ENCODE data around the gene S100A1. TPM values are rescaled to one million over a fixed set of nuclear protein-coding genes. Genes with fewer than 3 reads are reported as not detected.

S100A1 gene
- total RNA-seq, 1 donor from 2014 or later = not detected

DNA sequence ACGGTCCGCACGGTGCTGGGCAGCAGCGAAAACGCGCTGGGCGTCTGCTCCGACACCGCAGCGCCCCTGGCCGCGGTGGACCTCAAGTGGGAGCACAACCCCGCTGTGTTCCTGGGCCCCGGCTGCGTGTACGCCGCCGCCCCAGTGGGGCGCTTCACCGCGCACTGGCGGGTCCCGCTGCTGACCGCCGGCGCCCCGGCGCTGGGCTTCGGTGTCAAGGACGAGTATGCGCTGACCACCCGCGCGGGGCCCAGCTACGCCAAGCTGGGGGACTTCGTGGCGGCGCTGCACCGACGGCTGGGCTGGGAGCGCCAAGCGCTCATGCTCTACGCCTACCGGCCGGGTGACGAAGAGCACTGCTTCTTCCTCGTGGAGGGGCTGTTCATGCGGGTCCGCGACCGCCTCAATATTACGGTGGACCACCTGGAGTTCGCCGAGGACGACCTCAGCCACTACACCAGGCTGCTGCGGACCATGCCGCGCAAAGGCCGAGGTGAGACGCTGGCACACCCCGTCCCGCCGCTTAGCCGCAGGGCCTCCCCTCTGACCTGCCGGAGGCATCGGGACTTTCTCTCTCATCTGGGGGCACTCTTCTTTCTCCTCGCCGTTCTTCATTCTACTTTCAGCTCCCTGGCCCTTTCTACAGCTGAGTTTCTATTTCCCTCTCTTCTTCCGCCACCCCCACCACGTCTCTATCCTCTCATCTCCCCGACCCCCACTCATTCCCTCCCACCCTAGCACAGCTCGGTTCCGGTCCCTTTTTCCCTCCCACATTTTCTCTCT, 51.3 kb downstream of the S100A1 start:
- TF ChIP-seq, protein P1, sequence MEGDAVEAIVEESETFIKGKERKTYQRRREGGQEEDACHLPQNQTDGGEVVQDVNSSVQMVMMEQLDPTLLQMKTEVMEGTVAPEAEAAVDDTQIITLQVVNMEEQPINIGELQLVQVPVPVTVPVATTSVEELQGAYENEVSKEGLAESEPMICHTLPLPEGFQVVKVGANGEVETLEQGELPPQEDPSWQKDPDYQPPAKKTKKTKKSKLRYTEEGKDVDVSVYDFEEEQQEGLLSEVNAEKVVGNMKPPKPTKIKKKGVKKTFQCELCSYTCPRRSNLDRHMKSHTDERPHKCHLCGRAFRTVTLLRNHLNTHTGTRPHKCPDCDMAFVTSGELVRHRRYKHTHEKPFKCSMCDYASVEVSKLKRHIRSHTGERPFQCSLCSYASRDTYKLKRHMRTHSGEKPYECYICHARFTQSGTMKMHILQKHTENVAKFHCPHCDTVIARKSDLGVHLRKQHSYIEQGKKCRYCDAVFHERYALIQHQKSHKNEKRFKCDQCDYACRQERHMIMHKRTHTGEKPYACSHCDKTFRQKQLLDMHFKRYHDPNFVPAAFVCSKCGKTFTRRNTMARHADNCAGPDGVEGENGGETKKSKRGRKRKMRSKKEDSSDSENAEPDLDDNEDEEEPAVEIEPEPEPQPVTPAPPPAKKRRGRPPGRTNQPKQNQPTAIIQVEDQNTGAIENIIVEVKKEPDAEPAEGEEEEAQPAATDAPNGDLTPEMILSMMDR (IDR thresholded peaks at IDR 0.05) = peak in 2 of 3 experiments; percentile 13 to 32
- Histone ChIP-seq H3K9me3 (no peaks in the 10 kb centered on the region), H3K27ac (peak overlapping the region; percentile 88 to 96), H3K4me1 (peaks cover 5 to 13% of the 10 kb centered on the region in 2 donors), H3K27me3 (no peaks in the 10 kb centered on the region), H3K4me3 (peak overlapping the region; percentile 81 to 92), H3K36me3 (peaks cover 20 to 26% of the 10 kb centered on the region in 2 donors)
- no peak for DNase-seq (ENCODE audit: low spot score in 2 of 2)
- intact Hi-C loops (cut with DNase I) = loop anchor here (2.0 to 5.0 kb wide), 2 partner anchors 17 to 308 kb away; partner anchors contain the start of gene RAB13

DNA sequence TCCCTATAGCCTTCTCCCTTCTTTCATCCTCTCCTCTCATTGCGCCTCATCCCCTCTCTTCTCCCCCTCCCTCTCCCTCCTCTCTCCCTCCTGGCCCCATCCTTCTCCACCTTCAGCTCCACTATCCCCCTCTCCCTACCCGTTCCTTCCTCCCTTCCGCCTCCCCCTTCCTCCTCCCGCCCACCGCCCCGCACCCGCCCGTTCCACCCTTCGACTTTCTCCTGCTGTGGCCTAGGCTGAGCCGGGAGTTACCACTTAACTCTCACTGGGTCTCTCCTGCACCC, 51.8 kb downstream of the S100A1 start:
- Histone ChIP-seq H3K4me1 (peaks cover 5 to 17% of the 10 kb centered on the region in 2 donors), H3K9me3 (no peaks in the 10 kb centered on the region), H3K27me3 (no peaks in the 10 kb centered on the region), H3K36me3 (peaks cover 20 to 31% of the 10 kb centered on the region in 2 donors), H3K4me3 (peak overlapping the region; percentile 81 to 92), H3K27ac (peak overlapping the region; percentile 88 to 96)
- no peak for DNase-seq (ENCODE audit: low spot score in 2 of 2)
- TF ChIP-seq, protein P1 (IDR thresholded peaks at IDR 0.05) = no peak
- intact Hi-C loops (cut with DNase I) = loop anchor here (2.0 kb wide), 1 partner anchor 17 kb away; no protein-coding TSS in a partner anchor

Other genes starting within 250 kb of the S100A1 start
- 33.5 TPM for gene S100A8, start 237.4 kb upstream of the S100A1 start, total RNA-seq
- gene S100A7A, start 211.9 kb upstream of the S100A1 start, total RNA-seq = not detected
- not detected for gene S100A7, start 167.8 kb upstream of the S100A1 start, total RNA-seq
- gene S100A6, start 92.4 kb upstream of the S100A1 start, total RNA-seq = 336 TPM
- gene S100A5, start 87.5 kb upstream of the S100A1 start, total RNA-seq = not detected
- 690 TPM for gene S100A4, start 82.6 kb upstream of the S100A1 start, total RNA-seq
- not detected for gene S100A3, start 79.2 kb upstream of the S100A1 start, total RNA-seq
- gene S100A2, start 62.6 kb upstream of the S100A1 start, total RNA-seq = not detected
- 364 TPM for gene S100A16, start 15.3 kb upstream of the S100A1 start, total RNA-seq
- gene S100A14, start 12.1 kb upstream of the S100A1 start, total RNA-seq = 1.5 TPM
- 89.7 TPM for gene S100A13, start 929 bp upstream of the S100A1 start, total RNA-seq
- gene CHTOP, start 5.6 kb downstream of the S100A1 start, total RNA-seq = 58.9 TPM
- gene SNAPIN, start 30.3 kb downstream of the S100A1 start, total RNA-seq = 61.0 TPM
- gene ILF2, start 42.6 kb downstream of the S100A1 start, total RNA-seq = 37.5 TPM
- 187 TPM for gene NPR1, start 50.3 kb downstream of the S100A1 start, total RNA-seq
- 55.9 TPM for gene INTS3, start 99.6 kb downstream of the S100A1 start, total RNA-seq
- gene SLC27A3, start 147.0 kb downstream of the S100A1 start, total RNA-seq = 315 TPM